LoVo (cell line): ENCODE results near the gene RALGPS1.

Experiments used
- DNase-seq: peaks from one replicate; pipeline ENCODE4 v3.0.0-alpha.2; 2016; ENCODE audit warnings: low spot score

Gene RALGPS1

DNA sequence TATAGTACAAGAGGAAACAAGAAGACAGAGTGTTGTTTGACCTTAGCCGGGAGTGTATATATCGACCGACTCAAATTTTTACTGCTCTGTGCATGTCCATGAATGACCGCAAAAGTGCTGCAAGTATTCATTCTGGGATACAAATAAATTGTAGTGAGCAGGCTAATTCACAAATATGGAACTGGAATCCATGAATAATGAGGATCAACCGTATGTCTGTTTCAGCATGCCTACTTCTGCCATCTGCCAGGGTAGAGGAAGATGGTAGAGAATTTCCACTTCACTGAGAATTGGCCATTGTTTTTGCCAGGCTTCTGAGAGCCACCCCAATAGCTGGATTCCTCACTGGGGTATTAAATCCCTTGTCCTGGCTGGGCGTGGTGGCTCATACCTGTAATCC lies 8.5 kb upstream of the RALGPS1 start:
- DNase-seq = no peak

DNA sequence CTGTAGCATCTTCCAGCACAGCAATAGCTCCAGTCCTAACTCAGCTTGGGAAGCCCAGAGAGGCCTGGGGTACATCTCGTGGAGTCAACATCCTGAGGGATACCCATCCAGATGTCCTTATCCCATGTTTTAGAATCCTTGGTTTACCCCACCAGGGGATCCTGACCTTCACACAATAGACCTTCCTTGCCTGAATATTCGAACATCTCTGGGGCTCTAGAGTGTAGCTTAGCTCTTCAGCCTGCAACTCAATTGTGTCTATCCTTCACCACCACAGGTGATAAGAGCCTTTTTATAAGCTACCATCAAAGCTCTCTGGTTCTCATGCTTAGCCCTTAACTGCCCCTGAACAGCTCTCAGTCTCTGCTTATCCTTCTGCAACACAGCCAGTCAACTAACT lies 7.5 kb upstream of the RALGPS1 start:
- no peak for DNase-seq

DNA sequence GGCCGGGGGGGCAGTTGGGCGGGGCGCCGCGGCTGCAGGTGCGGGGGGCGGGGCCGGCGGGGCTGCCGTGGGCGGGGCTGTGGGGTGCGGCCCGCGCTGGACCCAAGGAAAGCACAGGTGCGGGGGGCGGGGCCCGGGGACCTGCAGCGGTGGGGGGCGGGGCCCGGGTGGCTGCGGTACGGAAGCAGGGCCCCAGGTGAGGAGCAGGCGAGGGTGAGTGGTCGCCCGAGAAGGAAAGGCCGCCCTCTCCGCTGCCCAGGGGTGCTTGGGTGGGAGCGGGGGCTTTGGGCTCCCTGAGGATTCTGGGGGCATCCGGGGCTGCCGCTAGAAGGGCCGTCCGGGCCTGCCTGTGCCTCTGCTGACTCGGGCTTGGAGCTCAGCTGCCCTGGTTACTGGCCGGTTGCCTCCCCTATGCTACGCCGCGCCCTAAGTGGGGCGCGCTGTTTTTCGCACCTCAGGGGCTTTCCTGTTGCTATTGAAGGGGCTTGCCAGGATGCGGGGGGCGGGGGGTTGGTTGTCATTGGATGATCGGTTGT lies 767 bp downstream of the RALGPS1 start:
- DNase-seq = peak; percentile 80

DNA sequence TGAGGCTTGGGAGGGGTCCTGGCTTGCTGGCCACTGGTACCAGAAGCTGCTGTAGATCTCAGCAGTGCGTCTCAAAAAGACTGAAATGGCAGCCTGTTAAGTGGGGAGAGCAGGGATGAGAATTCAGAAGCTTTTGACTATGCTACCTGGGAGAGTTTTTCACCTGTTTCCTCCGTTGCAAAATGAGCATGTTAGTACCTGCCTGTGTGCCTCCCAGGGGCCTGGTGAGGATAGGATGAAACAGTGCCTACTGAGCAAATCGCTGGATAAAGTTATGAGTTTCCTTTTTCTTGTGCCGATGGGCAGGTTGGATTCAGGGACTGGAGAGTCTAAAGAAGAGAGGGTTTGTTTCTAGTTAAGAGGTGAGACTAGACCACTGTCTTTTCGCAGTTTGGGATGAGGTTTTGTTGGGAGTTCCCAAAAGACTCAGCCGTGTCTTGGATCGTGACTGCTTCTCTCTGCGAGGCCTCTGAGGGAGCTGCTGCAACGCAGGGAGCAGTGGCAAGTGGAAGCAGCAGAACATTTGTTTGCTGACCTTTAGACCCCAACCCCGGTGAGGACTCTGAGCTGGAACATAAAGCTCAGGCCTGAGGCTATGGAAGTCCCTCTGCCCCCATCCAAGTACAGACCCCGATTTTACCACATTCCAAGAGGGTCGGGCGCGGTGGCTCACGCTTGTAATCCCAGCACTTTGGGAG lies 1.4 kb downstream of the RALGPS1 start:
- DNase-seq = no peak

DNA sequence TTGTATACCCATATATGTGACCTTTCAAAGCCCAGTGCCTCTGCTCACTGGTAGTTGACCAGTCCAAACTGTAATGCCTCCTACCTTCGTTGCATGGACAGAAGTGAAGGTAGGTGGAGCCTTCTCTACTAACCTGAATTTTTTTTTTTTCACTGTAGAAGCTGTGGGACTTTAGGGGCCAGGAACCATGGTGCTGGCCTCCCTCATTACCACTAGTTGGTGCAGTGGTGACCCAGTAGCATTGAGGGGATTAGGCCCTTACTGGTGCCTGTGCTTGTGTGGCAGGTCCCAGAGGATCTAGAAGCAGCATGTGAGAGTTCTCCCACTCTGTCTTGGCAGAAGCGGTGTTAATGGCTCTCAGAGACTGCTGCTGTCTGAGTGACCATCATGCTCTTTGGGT lies 2.3 kb downstream of the RALGPS1 start:
- DNase-seq = no peak

DNA sequence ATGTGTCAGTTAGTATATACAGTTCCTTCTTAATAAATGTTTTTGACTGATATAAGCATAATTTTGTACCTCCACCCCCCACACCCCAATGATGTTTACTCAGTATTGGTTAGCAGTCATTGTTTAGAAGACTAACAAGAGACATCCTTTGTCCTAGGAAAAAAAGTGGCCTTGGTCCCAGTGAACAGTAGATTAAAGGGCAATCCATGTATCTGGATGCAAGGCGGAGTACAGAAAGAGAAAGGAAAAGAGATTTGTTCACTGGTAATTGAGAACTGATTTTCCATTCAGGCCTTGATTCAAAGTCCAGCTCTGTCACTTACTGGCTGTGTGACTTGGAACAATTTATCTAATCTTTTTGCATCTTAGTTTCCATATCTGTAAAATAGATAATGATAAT lies 4.6 kb downstream of the RALGPS1 start:
- no peak for DNase-seq

DNA sequence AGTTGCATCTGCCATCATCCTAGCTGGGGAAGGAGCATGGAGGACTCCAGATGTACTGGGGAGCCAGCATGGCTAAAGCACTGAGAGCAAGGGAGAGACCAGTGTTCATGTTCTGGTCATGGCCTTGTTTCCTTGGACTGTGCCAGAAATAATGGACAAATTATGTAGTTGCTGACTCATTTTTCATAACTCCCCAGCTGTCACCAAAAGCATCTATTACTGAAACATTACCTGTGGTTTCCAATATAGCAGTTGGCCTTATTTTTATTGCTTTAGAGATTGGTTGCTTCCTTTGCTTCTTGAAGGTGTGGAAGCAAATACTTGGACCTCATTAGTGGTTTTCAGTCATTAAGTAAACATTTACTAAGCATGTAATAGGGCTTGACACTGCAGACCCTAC lies 11.3 kb downstream of the RALGPS1 start:
- no peak for DNase-seq

DNA sequence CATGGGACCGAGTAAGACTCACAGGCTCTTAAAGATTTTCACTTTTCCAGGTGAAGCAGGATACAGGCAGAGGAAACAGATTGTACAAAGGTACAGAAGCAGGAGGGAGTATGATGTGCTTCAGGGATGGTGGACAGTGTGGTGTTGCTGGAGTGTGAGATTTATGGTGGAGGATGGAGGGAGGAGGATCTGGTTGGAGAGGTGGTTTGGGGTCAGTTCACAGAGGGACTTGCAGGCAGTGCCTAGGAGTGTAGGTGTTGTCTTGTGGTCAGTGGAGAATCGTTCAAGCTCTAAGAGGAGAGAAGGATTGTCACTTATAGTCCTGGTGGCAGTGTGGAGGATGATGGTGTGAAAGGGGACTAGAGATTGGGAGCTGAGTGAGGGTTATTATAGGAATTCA lies 11.8 kb downstream of the RALGPS1 start:
- no peak for DNase-seq

DNA sequence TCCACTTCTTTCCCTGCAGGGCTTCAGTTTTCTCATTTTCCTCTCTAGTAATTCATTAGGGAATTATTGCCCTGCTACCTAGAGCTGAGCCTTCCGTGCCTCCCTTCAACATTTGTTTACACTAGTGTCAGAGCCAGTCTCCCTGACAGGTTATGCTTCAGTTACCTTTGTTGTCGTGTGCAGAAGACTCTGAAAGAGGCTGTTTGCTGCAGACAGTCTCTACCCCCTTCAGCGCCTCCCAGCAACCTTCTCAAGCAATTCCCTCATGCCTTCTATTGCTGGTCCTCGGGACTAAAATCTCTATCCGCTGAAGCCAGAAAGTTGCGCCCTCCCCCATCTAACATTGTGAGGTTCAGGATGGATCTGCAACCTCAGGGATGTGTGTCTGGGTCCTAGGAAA lies 12.8 kb downstream of the RALGPS1 start:
- DNase-seq = no peak

DNA sequence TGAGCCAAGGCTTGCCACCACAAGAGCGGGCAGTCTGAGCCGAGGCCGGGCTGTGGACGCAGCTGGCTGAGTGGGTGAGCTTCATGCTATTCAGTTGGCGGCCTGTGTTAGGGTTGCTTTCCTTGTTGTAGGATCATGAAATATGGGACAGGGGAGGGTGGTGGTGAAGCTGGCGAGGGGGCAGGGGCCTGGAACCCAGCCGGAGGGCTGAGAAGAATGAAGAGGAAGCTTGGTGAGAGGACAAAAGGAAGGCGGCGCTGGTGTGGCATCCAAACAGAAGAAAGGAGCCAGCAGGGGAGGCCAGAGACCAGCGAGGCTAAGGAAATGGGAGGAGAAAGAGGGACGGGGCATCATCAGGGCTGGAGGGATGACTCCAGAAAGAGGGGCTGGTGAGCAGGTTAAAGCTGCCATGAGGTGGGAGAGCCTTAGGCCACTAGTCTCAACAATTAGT lies 18.3 kb downstream of the RALGPS1 start:
- DNase-seq = no peak

DNA sequence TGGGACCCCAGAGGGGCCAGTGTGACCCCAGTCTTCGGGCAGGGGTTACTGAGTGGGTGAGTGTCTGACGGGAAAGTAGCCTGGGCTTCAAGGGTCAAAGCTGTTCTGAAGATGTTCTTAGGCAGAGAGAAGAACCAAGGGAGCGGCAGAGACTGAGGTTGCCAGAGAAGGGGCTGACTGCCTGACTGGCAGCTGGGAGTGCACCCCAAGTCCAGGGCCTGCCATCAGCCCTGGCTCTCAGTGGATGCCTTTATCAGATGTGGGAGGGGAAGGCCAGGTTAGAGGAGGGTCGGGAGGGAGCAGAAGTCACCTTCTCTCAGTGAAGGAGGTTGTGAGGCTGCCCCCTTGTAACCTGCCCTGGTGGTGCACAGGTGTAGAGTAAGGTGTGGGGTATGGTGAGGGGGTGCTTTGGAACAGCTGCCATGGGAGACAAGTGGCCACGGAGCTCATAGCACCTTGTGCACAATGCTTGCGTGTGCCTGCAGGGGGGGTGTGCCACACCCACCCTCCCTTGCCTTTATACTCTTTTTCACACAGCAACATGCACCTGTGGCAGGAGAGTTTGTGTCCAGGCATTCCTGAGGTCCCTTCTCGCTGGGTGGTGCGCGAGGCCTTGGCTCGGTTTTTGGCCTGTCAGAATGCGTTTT lies 18.9 kb downstream of the RALGPS1 start:
- no peak for DNase-seq

DNA sequence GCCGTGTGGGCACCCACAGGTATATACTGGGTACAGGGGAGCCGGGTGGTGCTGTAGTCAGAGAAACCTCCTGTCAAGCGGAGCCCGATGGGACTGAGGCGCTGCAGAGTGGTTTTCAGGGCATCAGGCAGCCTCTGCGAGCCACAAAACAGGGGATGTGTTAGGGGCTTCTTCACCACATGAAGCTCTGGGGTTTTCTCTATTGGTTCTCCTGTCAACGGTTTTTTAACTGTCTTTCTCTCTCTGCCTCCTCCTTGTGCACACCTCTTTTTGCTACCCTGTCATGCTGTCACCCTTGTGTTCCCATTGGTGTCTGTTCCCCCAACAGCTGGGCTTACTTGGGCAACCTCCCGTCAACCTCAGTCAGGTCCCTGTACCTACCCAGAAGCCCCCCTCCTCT lies 19.9 kb downstream of the RALGPS1 start:
- no peak for DNase-seq

DNA sequence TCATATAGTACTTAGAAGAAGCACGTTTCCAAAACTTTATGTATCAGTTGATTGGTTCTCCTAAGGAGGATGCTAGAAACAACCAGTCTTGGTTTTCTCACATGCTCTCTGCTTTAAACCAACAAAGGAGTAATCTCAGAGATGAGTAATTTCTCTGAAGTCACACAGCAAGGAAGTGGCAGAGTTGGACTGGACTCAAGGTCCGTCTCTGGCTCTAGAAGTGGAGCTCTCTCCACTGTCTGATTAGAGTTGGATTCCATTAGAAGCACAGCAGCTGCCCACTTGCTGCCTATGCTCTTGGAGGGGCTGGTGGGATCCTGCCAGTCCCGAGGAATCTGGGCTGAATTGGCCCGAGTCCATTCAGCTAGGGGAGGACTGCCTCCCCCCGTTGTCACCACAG lies 21.0 kb downstream of the RALGPS1 start:
- no peak for DNase-seq

DNA sequence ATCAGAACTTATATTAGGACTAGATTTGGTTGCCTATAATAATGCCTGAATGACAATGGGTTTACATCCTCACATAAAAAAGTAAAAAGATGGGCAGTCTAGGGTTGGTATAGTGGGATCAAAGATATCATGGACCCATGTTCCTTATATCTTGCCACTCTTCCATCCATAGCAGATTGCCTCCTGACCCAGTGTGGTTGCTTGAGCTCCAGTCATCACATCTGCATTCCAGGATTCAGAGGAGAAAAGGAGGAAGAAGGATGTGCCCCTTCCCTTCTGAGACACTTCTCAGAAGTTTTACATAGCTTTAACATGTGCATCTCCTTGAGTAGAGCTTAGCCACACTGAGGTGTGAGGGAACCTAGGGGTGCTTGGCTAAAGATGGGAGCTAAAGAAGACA lies 22.9 kb downstream of the RALGPS1 start:
- DNase-seq = no peak

DNA sequence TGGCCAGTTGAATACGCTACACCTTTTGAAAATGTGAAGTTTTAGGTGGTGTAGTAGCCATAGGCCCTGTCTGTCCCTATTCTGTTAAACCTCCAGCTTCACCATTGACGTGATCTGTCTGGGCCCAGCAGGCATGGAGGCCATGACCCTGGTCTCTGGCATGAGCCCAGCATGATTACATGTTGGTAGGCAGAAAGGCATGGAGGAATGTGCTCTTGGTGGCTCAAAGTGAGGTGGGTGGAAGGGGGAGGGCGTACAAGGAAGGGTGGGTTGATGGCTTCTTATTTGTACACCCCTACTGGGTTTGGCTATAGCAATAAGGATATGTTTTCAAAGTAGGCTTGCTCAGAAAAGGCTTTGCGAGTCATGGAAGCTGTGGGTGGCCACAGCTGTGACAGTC lies 23.7 kb downstream of the RALGPS1 start:
- no peak for DNase-seq

DNA sequence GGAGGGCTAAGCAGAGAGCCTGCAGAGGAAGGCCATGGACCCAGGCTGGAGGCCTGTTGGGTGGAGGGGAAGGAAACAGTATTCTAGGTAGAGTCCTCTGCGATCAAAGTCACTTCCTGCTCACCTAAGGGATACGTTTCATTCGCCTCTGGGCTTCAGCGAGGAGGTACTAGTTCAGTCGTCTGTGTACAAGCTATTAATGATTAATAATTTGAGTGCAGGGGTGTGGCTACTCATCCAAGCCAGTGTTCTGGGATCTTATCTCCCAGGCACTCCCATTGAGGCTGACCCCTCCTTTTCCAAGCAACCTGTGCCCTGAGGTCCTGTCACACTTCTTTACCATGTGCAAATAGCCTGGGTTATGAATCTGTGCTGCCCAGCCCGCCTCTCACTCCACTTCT lies 25.2 kb downstream of the RALGPS1 start:
- peak; percentile 40 for DNase-seq

DNA sequence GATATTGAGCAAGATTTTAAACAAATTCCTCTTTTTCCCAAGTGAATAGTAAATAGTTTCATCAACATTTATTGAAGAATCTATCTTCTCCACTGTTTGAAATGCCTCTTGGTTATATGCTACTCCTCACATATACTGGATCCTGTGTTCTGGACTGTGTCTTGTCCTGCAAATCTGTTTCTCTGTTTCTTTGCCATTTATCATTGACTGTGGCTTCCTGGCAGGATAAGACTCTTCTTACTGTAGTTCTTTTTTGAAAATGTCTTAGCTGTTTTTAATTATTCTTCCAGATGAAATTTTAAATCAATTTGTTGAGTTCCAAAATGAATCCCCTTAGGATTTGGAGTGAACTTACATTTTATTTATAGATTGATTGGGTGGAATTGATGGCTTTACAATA lies 27.8 kb downstream of the RALGPS1 start:
- no peak for DNase-seq

DNA sequence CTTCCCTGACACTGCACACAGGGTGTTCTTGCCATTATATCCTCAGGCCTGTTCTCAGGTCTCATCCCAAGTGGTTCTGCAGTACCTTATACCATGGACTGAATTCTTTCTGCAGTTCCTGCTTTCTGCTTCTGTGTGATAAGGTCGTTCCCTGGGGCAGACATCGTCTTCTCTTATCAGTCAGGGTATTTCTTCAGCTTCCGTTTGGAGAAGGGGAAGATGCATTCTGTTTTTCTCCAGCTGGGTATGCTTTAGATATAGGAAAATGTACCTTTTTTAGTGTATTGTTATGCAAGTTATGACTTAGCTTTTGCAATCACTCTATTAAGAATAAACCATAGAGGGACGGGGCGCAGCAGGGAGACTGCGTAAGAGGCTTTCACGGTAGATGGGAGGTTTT lies 31.1 kb downstream of the RALGPS1 start:
- no peak for DNase-seq

DNA sequence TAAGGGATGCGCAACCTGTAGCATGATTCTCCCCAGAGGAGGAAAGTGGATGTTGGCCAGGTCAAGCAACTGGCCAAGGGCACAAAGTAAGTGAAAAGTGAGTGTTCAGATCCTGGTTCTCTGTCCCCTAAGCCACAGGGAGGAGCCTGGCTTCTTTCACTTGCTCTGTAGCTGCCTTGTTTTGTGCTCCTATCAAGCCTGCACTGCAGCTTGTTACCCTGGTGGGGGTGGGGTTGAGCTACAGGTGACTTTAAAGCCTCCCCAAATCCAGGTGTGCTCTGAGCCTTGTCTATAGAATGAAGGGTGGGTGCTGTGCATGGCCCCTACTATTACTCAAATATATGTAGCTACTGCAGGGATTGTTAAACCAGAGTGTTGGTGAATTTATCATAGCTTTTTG lies 32.9 kb downstream of the RALGPS1 start:
- no peak for DNase-seq

DNA sequence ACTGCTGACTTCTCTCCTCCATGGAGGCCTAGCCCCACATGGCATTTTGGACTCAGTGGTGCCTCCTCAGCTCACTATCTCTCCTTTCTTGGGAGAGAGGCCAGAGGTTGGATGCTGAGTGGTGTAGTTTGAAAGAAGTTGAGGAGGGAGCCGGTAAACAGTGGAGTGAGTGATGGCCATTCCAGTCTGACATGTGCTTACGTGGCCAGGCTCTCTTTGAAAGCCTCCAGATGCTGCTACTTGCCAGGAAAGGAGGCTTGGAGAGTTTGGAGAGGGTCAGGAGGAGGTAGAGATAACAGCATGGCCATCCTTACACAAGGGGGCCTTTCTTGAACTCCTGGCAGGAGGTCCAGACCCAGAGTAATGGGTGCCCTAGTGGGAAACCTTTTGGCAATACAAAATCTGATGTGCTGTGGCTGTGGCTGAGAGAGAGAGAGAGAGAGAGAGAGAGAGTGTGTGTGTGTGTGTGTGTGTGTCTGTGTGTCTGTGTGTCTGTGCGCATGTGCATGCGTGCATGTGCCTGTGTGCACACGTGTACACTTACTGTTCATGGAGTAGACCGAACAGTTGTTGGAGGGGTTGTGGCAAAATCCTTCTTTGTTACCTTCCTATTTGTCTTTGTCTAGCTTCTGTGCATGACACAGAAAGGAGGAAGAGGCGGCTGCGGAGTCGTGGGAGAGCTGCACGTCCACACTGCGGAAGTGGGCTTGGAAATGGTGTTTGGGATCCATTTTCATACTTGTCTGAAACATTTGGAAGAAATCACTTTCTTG lies 37.8 kb downstream of the RALGPS1 start:
- DNase-seq = no peak

DNA sequence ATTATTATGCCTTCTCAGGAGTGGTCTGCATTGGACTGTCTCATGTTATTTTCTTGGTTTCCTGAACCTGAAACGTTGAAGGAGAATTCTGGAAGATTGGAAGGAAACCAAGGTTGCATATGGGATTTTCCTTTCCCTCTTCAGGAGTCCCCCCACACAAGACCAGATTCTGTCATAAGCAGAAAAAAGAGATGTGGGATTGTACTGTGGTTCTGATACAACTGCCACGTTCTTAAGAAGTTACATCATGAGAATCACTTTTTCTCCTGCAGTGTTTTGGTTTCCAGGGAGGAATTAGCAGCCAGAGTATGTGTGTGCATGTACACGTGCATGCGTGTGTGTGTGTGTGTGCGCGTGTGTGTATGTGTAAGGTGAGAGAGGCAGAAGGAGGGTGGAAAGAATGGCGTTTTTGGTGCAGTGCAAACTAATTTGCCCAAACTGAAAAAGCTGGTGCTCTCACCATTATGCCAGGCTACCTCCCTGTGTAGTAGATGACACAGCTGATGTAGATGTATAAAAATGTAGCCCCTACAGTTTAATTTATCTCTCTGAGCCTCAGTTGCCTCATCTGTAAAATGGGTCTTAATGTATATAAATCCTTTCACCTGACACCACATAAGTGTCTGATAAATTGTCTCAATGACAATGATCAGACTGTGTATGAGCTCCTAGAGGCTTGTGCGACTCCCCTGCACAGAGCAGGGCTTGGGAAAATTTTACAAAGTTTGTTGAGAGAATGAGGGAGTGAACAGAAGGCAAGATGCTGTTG lies 38.6 kb downstream of the RALGPS1 start:
- DNase-seq = no peak

DNA sequence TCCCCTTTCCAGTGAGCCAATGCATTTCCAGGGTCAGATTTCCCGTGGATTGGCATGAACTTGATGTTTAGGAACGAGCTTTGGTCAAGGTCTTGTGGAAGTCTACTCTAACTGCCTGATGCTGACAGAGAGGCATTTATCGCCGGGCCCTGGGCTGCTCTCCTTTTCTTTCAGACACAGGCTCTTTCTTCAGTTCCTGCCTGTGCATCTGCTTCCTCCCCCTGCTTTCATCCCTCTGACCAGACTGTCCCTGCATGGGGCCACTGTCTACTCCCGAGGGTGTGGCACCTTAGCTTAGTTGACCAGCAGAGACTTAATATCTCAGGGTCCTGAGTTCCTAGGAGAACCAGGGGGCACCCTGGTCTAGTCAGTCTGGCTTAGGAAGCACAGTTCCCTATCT lies 41.2 kb downstream of the RALGPS1 start:
- no peak for DNase-seq
